Ovary (tissue), 10 donors: Measurements from ENCODE around the gene CHST9. TPM values are rescaled to one million over a fixed set of nuclear protein-coding genes. Genes with fewer than 3 reads are reported as not detected.
"Not testable (repeated sequence)": the region's sequence is repeated elsewhere in the genome, so short reads cannot be mapped to it uniquely, and the experiment has no call there.

Experiments
- DNase-seq, 5 donors: peaks; one replicate each; pipeline ENCODE4 v3.0.0-alpha.2; 2019 to 2020
- H3K27ac ChIP-seq, 2 donors: fragments of 200-600 bp; one replicate each; pipeline versions ENCODE4 v1.5.1 to v1.8.0; 2019 to 2022
- H3K27me3 ChIP-seq: fragments of 200-600 bp; one replicate; pipeline ENCODE4 v1.8.0; 2022
- H3K36me3 ChIP-seq: fragments of 200-600 bp; sonication (generic); one replicate; pipeline ENCODE4 v1.5.1; 2019
- H3K4me1 ChIP-seq: one replicate; pipeline ENCODE4 v1.8.1; 2013; ENCODE audit warnings: mild to moderate bottlenecking, moderate library complexity; ENCODE audit not compliant: insufficient read depth
- H3K4me3 ChIP-seq: fragments of 200-600 bp; sonication (generic); one replicate; pipeline ENCODE4 v1.5.1; 2017
- H3K9me3 ChIP-seq, 2 donors: fragments of 200-600 bp in 1 of 2; sonication (generic) in 1 of 2; one replicate each; pipeline versions ENCODE4 v1.5.1 to v1.8.1; 2013 to 2019; ENCODE audit warnings: mild to moderate bottlenecking in 1 of 2, moderate library complexity in 1 of 2
- CTCF ChIP-seq, 3 donors: fragments of 450-650 bp in 2 of 3; fragments of 200-600 bp in 1 of 3; IDR thresholded peaks; one replicate each; pipeline versions ENCODE4 v1.5.1 to v1.8.0; 2016 to 2022; ENCODE audit warnings: antibody characterized with exemption in 3 of 3, mild to moderate bottlenecking in 1 of 3
- EP300 ChIP-seq: sonication (generic); formaldehyde crosslinking; IDR thresholded peaks from one replicate; pipeline ENCODE4 v1.6.1; 2017; ENCODE audit warnings: antibody characterized with exemption
- POLR2A ChIP-seq: fragments of 450-650 bp; IDR thresholded peaks from one replicate; pipeline ENCODE4 v1.6.1; 2017; ENCODE audit warnings: antibody characterized with exemption, mild to moderate bottlenecking, moderate library complexity
- WGBS, 3 donors: extraction: QIAGEN DNeasy Blood & Tissue Kit in 1 of 3; methylation state at CpG; one replicate each; pipeline versions ENCODE4 v1.1.5 to v1.1.7; 2013 to 2017; 5-methylcytosine and 5-hydroxymethylcytosine counted together
- intact Hi-C, 4 donors: fragments of 100-400 bp; cut with DNase I; formaldehyde crosslinking; loops; one replicate each; pipeline versions ENCODE4 v1.11.0 to v1.15.1; 2022 to 2023
- long read RNA-seq, 3 donors: library from polyadenylated mRNA in 2 of 3; unstranded in 2 of 3; transcript quantifications; one replicate each; pipeline ENCODE4 v2.0.0 and lab custom pipeline, GENCODE V29; 2021 to 2026
- polyA plus RNA-seq, 2 donors: library from polyadenylated mRNA; stranded (reverse); fragments of 200-250 nt in 1 of 2; fragments of 350-450 nt in 1 of 2; fragmentation: Illumina TruSeq in 1 of 2; extraction: RNeasy Lipid Tissue Mini Kit (QIAGEN cat#74804) in 1 of 2; gene quantifications; one replicate each; pipeline ENCODE4 v1.2.3, GENCODE V29; 2013 to 2014
- total RNA-seq, 7 donors: library from RNA; depleted of rRNA in 2 of 7; stranded (reverse); fragments of >200 nt in 2 of 7; fragmentation: NEBNext Ultra II Directional in 3 of 7; extraction: Animal tissue kit (Norgen Biotek cat#: 25700) in 3 of 7; gene quantifications; one replicate each; pipeline versions ENCODE4 v1.1.0 to v1.2.4, GENCODE V29; 2016 to 2023
- donor health status: DM: no; HTN: no; CAD: no; lungs with moderate emphysema.
- donor health status: DM: no; HTN: no; CAD: no.
- donor health status: Bipolar disorder and iron deficiency.
- donor health status: DM: yes; HTN: yes; CAD: no.
- donor health status: DM: no; HTN: no; CAD: no.
- donor health status: DM: yes; HTN: yes; CAD: no.

CHST9 gene
- 1 to 10 TPM in 1 of 7 donors, under 1 TPM in 5, not detected in 1; 0.02 to 3.6 (median 0.12) TPM for total RNA-seq
- polyA plus RNA-seq, result under 1 TPM; 0.05 to 0.27 TPM
- long read RNA-seq, donor 1, result 0 reads
- long read RNA-seq, donor 2, full-length matches to known transcripts, result 2 of 2 reads
- long read RNA-seq, donor 2, partial matches to known transcripts, result 0 of 2 reads
- long read RNA-seq, donor 2, other reads (novel, unspliced or antisense), result 0 of 2 reads
- long read RNA-seq, donor 3, result 0 reads

- Histone ChIP-seq H3K27ac (no peak within 1 kb of the TSS), H3K4me3 (peak within 1 kb of the TSS; percentile 9), H3K27me3 (no peaks in the 10 kb centered on the region), H3K9me3 (no peaks in the 10 kb centered on the region), H3K4me1 (peaks cover 1% of the 10 kb centered on the region), H3K36me3 (no peaks in the 10 kb centered on the region)
- no peak for DNase-seq
- TF ChIP-seq POLR2A (no peak), CTCF (IDR thresholded peaks at IDR 0.05) (no peak), EP300 (no peak)
- intact Hi-C loops, result no loop called here
- 7 to 11% (median 8%) methylated on average over 47 to 66 of the region's 67 CpGs for WGBS, 3 donors
These were observed at the start of gene CHST9 for GRCh38 chr18:27185025-27185763. Gene CHST9, minus strand, starts transcription at chr18:27185308. Its CDS starts 42,499 bp downstream, at chr18:27142809.

DNA sequence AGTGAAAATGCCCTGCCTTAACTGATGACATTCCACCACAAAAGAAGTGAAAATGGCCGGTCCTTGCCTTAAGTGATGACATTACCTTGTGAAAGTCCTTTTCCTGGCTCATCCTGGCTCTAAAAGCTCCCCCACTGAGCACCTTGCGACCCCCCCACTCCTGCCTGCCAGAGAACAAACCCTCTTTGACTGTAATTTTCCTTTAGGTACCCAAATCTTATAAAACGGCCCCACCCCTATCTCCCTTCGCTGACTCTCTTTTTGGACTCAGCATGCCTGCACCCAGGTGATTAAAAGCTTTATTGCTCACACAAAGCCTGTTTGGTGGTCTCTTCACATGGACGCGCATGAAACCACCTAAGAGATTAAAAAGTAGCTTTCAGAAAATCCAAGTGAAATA lies 47.2 kb upstream of the CHST9 start:
- H3K4me1 ChIP-seq, H3K9me3 ChIP-seq, H3K27me3 ChIP-seq, H3K36me3 ChIP-seq, H3K27ac ChIP-seq, DNase-seq, H3K4me3 ChIP-seq, intact Hi-C loops: not testable (repeated sequence)
- WGBS, 3 donors, result 84 to 90% (median 86%) methylated on average over 6 of the region's 6 CpGs

GRCh38 chr18:27231671-27232070 lies 46.6 kb upstream of the CHST9 start:
- WGBS, 3 donors, result 78 to 86% (median 80%) methylated on average over 6 of the region's 6 CpGs
- H3K36me3 ChIP-seq, H3K9me3 ChIP-seq, DNase-seq, intact Hi-C loops, H3K27me3 ChIP-seq, H3K4me3 ChIP-seq, H3K4me1 ChIP-seq, H3K27ac ChIP-seq: not testable (repeated sequence)

- H3K27me3 ChIP-seq, H3K4me3 ChIP-seq, intact Hi-C loops, H3K36me3 ChIP-seq, DNase-seq, H3K4me1 ChIP-seq, H3K27ac ChIP-seq, H3K9me3 ChIP-seq: not testable (repeated sequence)
- WGBS, 3 donors, result 83 to 88% (median 83%) methylated on average over 5 of the region's 5 CpGs
These were observed 46.1 kb upstream of the CHST9 start for GRCh38 chr18:27231221-27231620.

DNA sequence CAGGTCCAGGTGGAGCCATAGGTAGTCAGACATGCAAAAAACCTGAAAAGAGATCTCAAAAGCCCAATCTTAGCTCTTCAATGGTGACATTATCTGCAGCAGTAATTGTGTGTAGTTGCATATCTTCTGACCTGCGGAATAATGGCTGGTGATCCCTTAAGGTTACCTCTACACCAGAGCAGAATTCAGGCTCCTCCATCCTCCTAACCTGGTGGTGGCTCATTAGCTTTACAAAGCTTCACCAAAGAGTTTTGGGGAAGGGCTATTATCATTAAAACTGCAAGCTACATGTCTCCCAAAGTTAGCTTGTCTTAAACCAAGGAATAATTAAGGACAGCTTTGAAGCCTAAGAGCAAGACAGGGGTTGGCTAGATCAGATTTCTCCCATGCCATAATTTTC lies 42.6 kb upstream of the CHST9 start:
- no peak overlapping the region for H3K4me3 ChIP-seq
- WGBS, 3 donors, result 80 to 100% (median 93%) methylated on average over 1 of the region's 1 CpG
- H3K9me3 ChIP-seq, result no peaks in the 10 kb centered on the region
- no peaks in the 10 kb centered on the region for H3K36me3 ChIP-seq
- no peaks in the 10 kb centered on the region for H3K27me3 ChIP-seq
- H3K4me1 ChIP-seq, result no peaks in the 10 kb centered on the region
- TF ChIP-seq POLR2A (no peak), CTCF (IDR thresholded peaks at IDR 0.05) (no peak), EP300 (no peak)
- no peak overlapping the region for H3K27ac ChIP-seq
- DNase-seq, result no peak
- intact Hi-C loops, result no loop called here

- H3K36me3 ChIP-seq, result no peaks in the 10 kb centered on the region
- intact Hi-C loops, result no loop called here
- WGBS, 3 donors, result 86 to 89% (median 88%) methylated on average over 5 of the region's 5 CpGs
- H3K9me3 ChIP-seq, result no peaks in the 10 kb centered on the region
- TF ChIP-seq POLR2A, result no peak
- no peak for TF ChIP-seq CTCF (IDR thresholded peaks at IDR 0.05)
- no peak overlapping the region for H3K27ac ChIP-seq
- DNase-seq, result no peak
- H3K27me3 ChIP-seq, result no peaks in the 10 kb centered on the region
- H3K4me1 ChIP-seq, result no peaks in the 10 kb centered on the region
- no peak overlapping the region for H3K4me3 ChIP-seq
These were observed 41.5 kb upstream of the CHST9 start for GRCh38 chr18:27226556-27227075.
